Measurements from ENCODE around the gene DIRAS1.

DIRAS1 gene

GRCh38 chr19:2706251-2706650, 14.9 kb downstream of the DIRAS1 start:
- no peak for DNase-seq (ENCODE audit: extremely low spot score)
- no peak for TF ChIP-seq L3MBTL2 (conservative IDR thresholded peaks at IDR 0.05)
- TF ChIP-seq HDGF (IDR thresholded peaks at IDR 0.05; ENCODE audit: borderline replicate concordance): no peak
- TF ChIP-seq ARNT (IDR thresholded peaks at IDR 0.05): no peak
- TF ChIP-seq PKNOX1 (IDR thresholded peaks at IDR 0.05): no peak
- TF ChIP-seq ZNF384 (IDR thresholded peaks at IDR 0.05): no peak
- TF ChIP-seq FOXA1 (IDR thresholded peaks at IDR 0.05): no peak
- no peak for TF ChIP-seq FOXM1 (IDR thresholded peaks at IDR 0.05; ENCODE audit: borderline replicate concordance)
- TF ChIP-seq NFRKB (IDR thresholded peaks at IDR 0.05): no peak
- no peak for TF ChIP-seq ELF4 (IDR thresholded peaks at IDR 0.05)
- TF ChIP-seq FOXK2 (IDR thresholded peaks at IDR 0.05): no peak
- TF ChIP-seq TARDBP (IDR thresholded peaks at IDR 0.05): no peak
- POLR2A ChIA-PET: no interaction called here
- CTCF ChIA-PET: no interaction called here

GRCh38 chr19:2703691-2704216, 17.4 kb downstream of the DIRAS1 start:
- no peak for TF ChIP-seq FOXA1 (IDR thresholded peaks at IDR 0.05)
- TF ChIP-seq ZNF384 (IDR thresholded peaks at IDR 0.05): no peak
- TF ChIP-seq HDGF (IDR thresholded peaks at IDR 0.05; ENCODE audit: borderline replicate concordance): no peak
- TF ChIP-seq SUZ12 (IDR thresholded peaks at IDR 0.05): no peak
- no peak for TF ChIP-seq SP1 (IDR thresholded peaks at IDR 0.05)
- TF ChIP-seq BHLHE40 (IDR thresholded peaks at IDR 0.05; ENCODE audit: borderline replicate concordance): no peak
- no peak for TF ChIP-seq LEF1 (IDR thresholded peaks at IDR 0.05; ENCODE audit: borderline replicate concordance)
- no peak for TF ChIP-seq L3MBTL2 (conservative IDR thresholded peaks at IDR 0.05)
- no peak for TF ChIP-seq FOXM1 (IDR thresholded peaks at IDR 0.05; ENCODE audit: borderline replicate concordance)
- no peak for TF ChIP-seq FOXK2 (IDR thresholded peaks at IDR 0.05)
- no peak for TF ChIP-seq TARDBP (IDR thresholded peaks at IDR 0.05)
- no peak for TF ChIP-seq ELF4 (IDR thresholded peaks at IDR 0.05)
- DNase-seq (ENCODE audit: extremely low spot score): no peak
- POLR2A ChIA-PET: interaction anchor here (1.0 kb wide), 1 partner anchor 32 kb away, joined by 3 read pairs; no protein-coding TSS in a partner anchor
- CTCF ChIA-PET: no interaction called here

- POLR2A ChIA-PET: interaction anchor here (1.0 to 1.2 kb wide), 2 partner anchors 14 to 32 kb away, joined by 3 to 4 read pairs; no protein-coding TSS in a partner anchor
- TF ChIP-seq ZNF384 (IDR thresholded peaks at IDR 0.05) (no peak), BHLHE40 (IDR thresholded peaks at IDR 0.05; ENCODE audit: borderline replicate concordance) (no peak), FOXM1 (IDR thresholded peaks at IDR 0.05; ENCODE audit: borderline replicate concordance) (no peak), FOXA1 (IDR thresholded peaks at IDR 0.05) (no peak), FOXK2 (IDR thresholded peaks at IDR 0.05) (no peak), TARDBP (IDR thresholded peaks at IDR 0.05) (no peak), LEF1 (IDR thresholded peaks at IDR 0.05; ENCODE audit: borderline replicate concordance) (no peak), HDGF (IDR thresholded peaks at IDR 0.05; ENCODE audit: borderline replicate concordance) (no peak), NFRKB (IDR thresholded peaks at IDR 0.05) (no peak), ELF4 (IDR thresholded peaks at IDR 0.05) (no peak), CTBP1 (IDR thresholded peaks at IDR 0.05; ENCODE audit: borderline replicate concordance) (no peak), L3MBTL2 (conservative IDR thresholded peaks at IDR 0.05) (no peak), PKNOX1 (IDR thresholded peaks at IDR 0.05) (no peak), ARNT (IDR thresholded peaks at IDR 0.05) (no peak), SP1 (IDR thresholded peaks at IDR 0.05) (no peak), SUZ12 (IDR thresholded peaks at IDR 0.05) (no peak)
- DNase-seq (ENCODE audit: extremely low spot score): no peak
- CTCF ChIA-PET: no interaction called here
Measured at GRCh38 chr19:2703077-2703437, 18.1 kb downstream of the DIRAS1 start.

- CTCF ChIA-PET: no interaction called here
- POLR2A ChIA-PET: interaction anchor here (1.0 to 1.2 kb wide), 3 partner anchors 15 to 54 kb away, joined by 3 to 4 read pairs (median 3); no protein-coding TSS in a partner anchor
- TF ChIP-seq NFRKB (IDR thresholded peaks at IDR 0.05) (no peak), ARNT (IDR thresholded peaks at IDR 0.05) (no peak), ZNF384 (IDR thresholded peaks at IDR 0.05) (no peak), FOXK2 (IDR thresholded peaks at IDR 0.05) (no peak), HDGF (IDR thresholded peaks at IDR 0.05; ENCODE audit: borderline replicate concordance) (no peak), LEF1 (IDR thresholded peaks at IDR 0.05; ENCODE audit: borderline replicate concordance) (no peak)
- peak; percentile 99 for DNase-seq (ENCODE audit: extremely low spot score)
Measured at GRCh38 chr19:2702170-2703076, 18.7 kb downstream of the DIRAS1 start, which contains the start of gene GNG7. Gene GNG7, minus strand, starts transcription at chr19:2702694. Its CDS starts 182,006 bp downstream, at chr19:2520688.

- CTCF ChIA-PET: interaction anchor here (0.5 to 1.1 kb wide), 2 partner anchors 23 to 53 kb away, joined by 3 to 4 read pairs; no protein-coding TSS in a partner anchor
- POLR2A ChIA-PET: interaction anchor here (0.6 to 1.2 kb wide), 3 partner anchors 16 to 53 kb away, joined by 3 to 4 read pairs (median 3); no protein-coding TSS in a partner anchor
- no peak for TF ChIP-seq L3MBTL2 (conservative IDR thresholded peaks at IDR 0.05)
- TF ChIP-seq FOXA1 (IDR thresholded peaks at IDR 0.05): no peak
- TF ChIP-seq ARNT (IDR thresholded peaks at IDR 0.05): no peak
- TF ChIP-seq PKNOX1 (IDR thresholded peaks at IDR 0.05): no peak
- TF ChIP-seq CTBP1 (IDR thresholded peaks at IDR 0.05; ENCODE audit: borderline replicate concordance): no peak
- no peak for TF ChIP-seq LEF1 (IDR thresholded peaks at IDR 0.05; ENCODE audit: borderline replicate concordance)
- no peak for TF ChIP-seq ZNF384 (IDR thresholded peaks at IDR 0.05)
- no peak for TF ChIP-seq FOXK2 (IDR thresholded peaks at IDR 0.05)
- TF ChIP-seq FOXM1 (IDR thresholded peaks at IDR 0.05; ENCODE audit: borderline replicate concordance): no peak
- no peak for TF ChIP-seq SUZ12 (IDR thresholded peaks at IDR 0.05)
- no peak for TF ChIP-seq ELF4 (IDR thresholded peaks at IDR 0.05)
- no peak for DNase-seq (ENCODE audit: extremely low spot score)
Measured at GRCh38 chr19:2701361-2702169, 19.6 kb downstream of the DIRAS1 start.
